CD4-positive, alpha-beta T cell treated with Interleukin-4 for 1 hour (primary cell): ENCODE results near the gene ZC3H12D.

Source experiments
- DNase-seq, 2 donors: peaks; one replicate each; pipeline ENCODE4 v3.0.0-alpha.2; 2020 to 2022

ZC3H12D gene

GRCh38 chr6:149439626-149440025, 45.2 kb downstream of the ZC3H12D start:
- DNase-seq, result no peak

GRCh38 chr6:149438855-149439254, 46.0 kb downstream of the ZC3H12D start:
- no peak for DNase-seq

GRCh38 chr6:149437212-149437611, 47.6 kb downstream of the ZC3H12D start:
- DNase-seq, result no peak

- DNase-seq, result no peak
Observed at GRCh38 chr6:149436647-149437046, 48.2 kb downstream of the ZC3H12D start.

GRCh38 chr6:149435919-149436586, 48.8 kb downstream of the ZC3H12D start:
- DNase-seq, result no peak

GRCh38 chr6:149433881-149434280, 50.9 kb downstream of the ZC3H12D start:
- no peak for DNase-seq

GRCh38 chr6:149433405-149433804, 51.4 kb downstream of the ZC3H12D start:
- DNase-seq, result no peak

GRCh38 chr6:149431905-149432775, 52.7 kb downstream of the ZC3H12D start:
- DNase-seq, result peak; percentile 85 to 88

- DNase-seq, result no peak
Observed at GRCh38 chr6:149429427-149430360, 55.1 kb downstream of the ZC3H12D start.

- no peak for DNase-seq
Observed at GRCh38 chr6:149428606-149429005, 56.2 kb downstream of the ZC3H12D start.

- no peak for DNase-seq
Observed at GRCh38 chr6:149425754-149426153, 59.1 kb downstream of the ZC3H12D start.

- no peak for DNase-seq
Observed at GRCh38 chr6:149425224-149425623, 59.6 kb downstream of the ZC3H12D start.

GRCh38 chr6:149423964-149424440, 60.8 kb downstream of the ZC3H12D start:
- no peak for DNase-seq

- no peak for DNase-seq
Observed at GRCh38 chr6:149422581-149422980, 62.2 kb downstream of the ZC3H12D start.

GRCh38 chr6:149421132-149421531, 63.7 kb downstream of the ZC3H12D start:
- no peak for DNase-seq

GRCh38 chr6:149419696-149420404, 65.0 kb downstream of the ZC3H12D start:
- no peak for DNase-seq

- no peak for DNase-seq
Observed at GRCh38 chr6:149414821-149415220, 70.0 kb downstream of the ZC3H12D start.

GRCh38 chr6:149414009-149414408, 70.8 kb downstream of the ZC3H12D start:
- DNase-seq, result no peak

- no peak for DNase-seq
Observed at GRCh38 chr6:149410557-149410956, 74.3 kb downstream of the ZC3H12D start.

- DNase-seq, result no peak
Observed at GRCh38 chr6:149409617-149410016, 75.2 kb downstream of the ZC3H12D start.

GRCh38 chr6:149405823-149406765, 78.7 kb downstream of the ZC3H12D start:
- no peak for DNase-seq
